Bronchial epithelial cell (primary cell): ENCODE results near the gene S100A12. TPM values are rescaled to one million over a fixed set of nuclear protein-coding genes. Genes with fewer than 3 reads are reported as not detected.

Source experiments
- DNase-seq: peaks from one replicate; pipeline ENCODE4 v3.0.0-alpha.2; 2010; ENCODE audit warnings: low read depth
- FAIRE-seq: peaks from 2 replicates; lab custom pipeline; 2011; peaks lifted over from hg19 to GRCh38; lab: Jason Lieb, UNC
- H3K27me3 ChIP-seq: 2 replicates; pipeline ENCODE4 v1.5.1; 2011; ENCODE audit warnings: low read length; ENCODE audit not compliant: control insufficient read depth, insufficient read depth
- H3K36me3 ChIP-seq: 2 replicates; pipeline ENCODE4 v1.5.1; 2011; ENCODE audit warnings: low read length; ENCODE audit not compliant: control insufficient read depth, insufficient read depth
- H3K4me3 ChIP-seq: 2 replicates; pipeline ENCODE4 v1.5.1; 2011; ENCODE audit warnings: mild to moderate bottlenecking, low read depth, low read length, control low read depth
- total RNA-seq: library from RNA; depleted of rRNA; stranded (reverse); fragments of >200 nt; gene quantifications from 2 replicates; pipeline ENCODE4 v1.2.1, GENCODE V29; 2014
- TF ChIP-seq, protein P1 (sequence below): IDR thresholded peaks from 2 replicates; pipeline ENCODE4 v1.5.1; 2011; ENCODE audit warnings: mild to moderate bottlenecking, moderate library complexity, low read length, control low read depth, inconsistent platforms; ENCODE audit not compliant: insufficient read depth, severe bottlenecking

The S100A12 gene
- total RNA-seq, 1 donor from 2014 or later: not detected

DNA sequence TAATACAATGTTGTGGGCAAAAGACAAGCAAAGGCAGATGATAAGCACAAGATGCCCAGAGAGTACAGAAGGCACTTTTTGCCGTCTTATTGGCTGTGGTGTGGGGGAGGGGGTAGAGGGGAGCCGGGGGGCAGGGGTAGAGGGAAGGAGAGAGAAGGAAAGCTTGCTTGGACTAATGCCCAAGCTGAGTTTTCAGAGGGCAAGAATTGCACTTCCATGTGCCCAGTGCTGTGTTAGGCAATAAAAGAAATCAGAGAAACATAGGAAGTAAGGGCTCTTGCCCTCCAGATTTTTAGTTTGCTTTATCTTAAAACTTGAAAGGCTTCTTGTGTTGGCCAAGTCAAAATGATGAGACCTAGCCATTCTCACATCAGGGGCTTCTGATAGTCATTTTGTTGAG is 8.3 kb downstream of the S100A12 start:
- TF ChIP-seq, protein P1, sequence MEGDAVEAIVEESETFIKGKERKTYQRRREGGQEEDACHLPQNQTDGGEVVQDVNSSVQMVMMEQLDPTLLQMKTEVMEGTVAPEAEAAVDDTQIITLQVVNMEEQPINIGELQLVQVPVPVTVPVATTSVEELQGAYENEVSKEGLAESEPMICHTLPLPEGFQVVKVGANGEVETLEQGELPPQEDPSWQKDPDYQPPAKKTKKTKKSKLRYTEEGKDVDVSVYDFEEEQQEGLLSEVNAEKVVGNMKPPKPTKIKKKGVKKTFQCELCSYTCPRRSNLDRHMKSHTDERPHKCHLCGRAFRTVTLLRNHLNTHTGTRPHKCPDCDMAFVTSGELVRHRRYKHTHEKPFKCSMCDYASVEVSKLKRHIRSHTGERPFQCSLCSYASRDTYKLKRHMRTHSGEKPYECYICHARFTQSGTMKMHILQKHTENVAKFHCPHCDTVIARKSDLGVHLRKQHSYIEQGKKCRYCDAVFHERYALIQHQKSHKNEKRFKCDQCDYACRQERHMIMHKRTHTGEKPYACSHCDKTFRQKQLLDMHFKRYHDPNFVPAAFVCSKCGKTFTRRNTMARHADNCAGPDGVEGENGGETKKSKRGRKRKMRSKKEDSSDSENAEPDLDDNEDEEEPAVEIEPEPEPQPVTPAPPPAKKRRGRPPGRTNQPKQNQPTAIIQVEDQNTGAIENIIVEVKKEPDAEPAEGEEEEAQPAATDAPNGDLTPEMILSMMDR: no peak
- no peak for DNase-seq

DNA sequence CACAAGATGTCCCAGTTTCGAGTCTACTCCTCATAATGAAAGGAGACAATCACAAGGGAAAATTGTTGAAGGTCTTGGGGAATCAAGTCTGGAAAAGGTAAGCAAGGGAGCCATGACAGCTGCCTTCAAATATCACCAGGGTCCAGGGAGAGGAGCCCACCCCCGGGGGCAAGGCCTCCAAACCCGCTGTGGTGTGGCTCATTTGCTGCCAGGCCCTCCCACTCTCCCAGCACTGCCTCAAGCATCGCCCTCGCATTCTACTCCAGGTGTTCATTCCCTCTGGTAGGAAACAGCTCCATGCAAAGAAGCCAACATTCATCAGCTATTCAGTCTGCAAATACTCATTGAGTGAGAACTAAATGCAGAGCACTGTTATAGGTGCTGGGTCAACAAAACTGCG is 9.2 kb downstream of the S100A12 start:
- H3K27me3 ChIP-seq: no peaks in the 10 kb centered on the region
- TF ChIP-seq, protein P1: no peak
- H3K36me3 ChIP-seq: no peaks in the 10 kb centered on the region
- no peak for DNase-seq
- FAIRE-seq: no peak
- H3K4me3 ChIP-seq: no peak overlapping the region

More for the DNA sequence above, 8.3 kb downstream of the S100A12 start:
- no peaks in the 10 kb centered on the region for H3K27me3 ChIP-seq
- H3K36me3 ChIP-seq: no peaks in the 10 kb centered on the region
- FAIRE-seq: no peak
- H3K4me3 ChIP-seq: no peak overlapping the region

DNA sequence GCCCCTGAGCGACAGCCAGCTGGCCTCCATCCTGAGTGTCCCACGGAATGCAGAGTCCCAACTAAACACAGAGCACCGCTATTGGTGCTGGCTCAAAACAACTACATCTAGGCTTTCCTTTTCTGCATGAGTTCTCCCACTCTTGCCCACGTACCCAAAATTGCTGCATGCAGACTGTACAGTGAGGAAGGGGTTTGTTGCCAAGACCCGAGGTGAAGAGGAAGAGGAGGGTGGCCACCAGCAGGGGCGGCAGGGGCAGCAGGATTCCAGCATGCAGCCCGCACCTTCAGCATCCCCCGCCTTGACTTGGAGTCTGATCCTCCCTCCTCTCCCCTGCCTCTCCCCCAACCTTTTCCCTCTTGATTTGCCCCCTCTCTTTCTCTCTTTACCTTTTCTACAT is 9.7 kb downstream of the S100A12 start:
- DNase-seq (no peak), FAIRE-seq (no peak)
- TF ChIP-seq, protein P1: no peak
- H3K27me3 ChIP-seq: no peaks in the 10 kb centered on the region
- H3K4me3 ChIP-seq: no peak overlapping the region
- no peaks in the 10 kb centered on the region for H3K36me3 ChIP-seq

DNA sequence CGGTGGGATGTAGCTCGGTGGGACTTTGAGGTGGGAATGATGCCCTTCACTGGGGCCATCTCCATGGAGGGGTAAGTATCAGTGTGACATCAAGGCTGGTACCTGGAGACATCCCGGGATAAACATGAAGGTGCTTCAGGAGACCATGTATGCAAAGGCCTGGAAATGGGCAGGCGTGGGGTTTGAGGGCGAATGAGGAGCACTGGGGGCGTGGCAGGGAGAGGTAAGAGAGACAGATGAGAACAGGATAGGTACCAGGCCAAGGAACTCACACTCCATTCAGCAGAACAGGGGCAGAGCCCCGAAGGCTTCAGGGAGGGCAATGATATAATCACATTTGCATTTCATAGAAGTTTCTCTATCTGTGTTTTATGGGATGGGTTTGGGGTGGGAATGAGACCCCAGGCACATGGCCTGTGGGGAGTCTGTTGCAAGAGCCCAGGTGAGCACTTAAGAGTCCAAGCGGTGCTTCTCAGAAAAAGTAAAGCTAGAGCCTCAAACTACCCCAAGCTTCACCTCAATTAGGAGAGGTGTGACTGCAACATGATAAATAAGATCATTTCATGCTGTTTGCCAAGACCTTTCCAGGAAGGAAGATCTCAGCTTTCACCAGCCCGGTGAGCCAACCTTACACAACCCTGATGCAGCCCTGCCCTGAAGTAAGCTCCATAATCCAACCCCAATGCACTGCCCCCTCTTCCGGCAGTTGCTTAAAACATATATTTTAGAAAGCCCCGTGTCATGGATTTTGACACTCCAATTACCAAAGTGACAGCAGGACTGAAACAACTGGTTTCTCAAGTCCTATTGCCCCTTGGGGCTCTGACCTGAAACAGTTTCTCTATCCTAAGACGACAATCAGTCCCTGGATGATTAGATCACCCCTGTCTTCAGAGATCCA is 10.4 kb downstream of the S100A12 start:
- TF ChIP-seq, protein P1: peak; percentile 33
- no peaks in the 10 kb centered on the region for H3K27me3 ChIP-seq
- no peak overlapping the region for H3K4me3 ChIP-seq
- peak; percentile 88 for DNase-seq
- FAIRE-seq: peak; percentile 96
- H3K36me3 ChIP-seq: no peaks in the 10 kb centered on the region

DNA sequence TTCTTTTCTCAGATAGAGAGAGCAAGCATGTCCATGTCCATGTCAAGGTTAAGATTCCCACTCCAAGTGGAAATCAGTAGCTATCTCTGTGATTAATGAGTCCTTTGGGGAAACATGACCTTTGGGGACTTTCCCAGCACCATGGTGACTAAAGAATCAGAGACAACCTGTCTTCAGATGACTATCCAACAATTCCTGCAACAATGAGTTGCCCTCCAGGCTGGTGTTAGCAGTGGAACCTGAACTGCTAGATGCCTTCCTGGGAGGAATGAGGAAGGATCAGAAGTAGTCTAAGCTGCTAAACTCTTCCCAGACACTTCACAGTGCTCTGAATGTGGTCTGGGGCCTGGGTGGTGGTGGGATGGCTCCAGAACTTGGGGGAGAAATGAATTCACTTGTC is 11.3 kb downstream of the S100A12 start:
- TF ChIP-seq, protein P1: no peak
- peak; percentile 83 for DNase-seq
- Histone ChIP-seq H3K27me3 (no peaks in the 10 kb centered on the region), H3K4me3 (no peak overlapping the region), H3K36me3 (no peaks in the 10 kb centered on the region)
- FAIRE-seq: no peak
